ENCODE measurements around the gene FAM120A.
"Not testable (repeated sequence)": the region's sequence is repeated elsewhere in the genome, so short reads cannot be mapped to it uniquely, and the experiment has no call there.

Gene FAM120A

DNA sequence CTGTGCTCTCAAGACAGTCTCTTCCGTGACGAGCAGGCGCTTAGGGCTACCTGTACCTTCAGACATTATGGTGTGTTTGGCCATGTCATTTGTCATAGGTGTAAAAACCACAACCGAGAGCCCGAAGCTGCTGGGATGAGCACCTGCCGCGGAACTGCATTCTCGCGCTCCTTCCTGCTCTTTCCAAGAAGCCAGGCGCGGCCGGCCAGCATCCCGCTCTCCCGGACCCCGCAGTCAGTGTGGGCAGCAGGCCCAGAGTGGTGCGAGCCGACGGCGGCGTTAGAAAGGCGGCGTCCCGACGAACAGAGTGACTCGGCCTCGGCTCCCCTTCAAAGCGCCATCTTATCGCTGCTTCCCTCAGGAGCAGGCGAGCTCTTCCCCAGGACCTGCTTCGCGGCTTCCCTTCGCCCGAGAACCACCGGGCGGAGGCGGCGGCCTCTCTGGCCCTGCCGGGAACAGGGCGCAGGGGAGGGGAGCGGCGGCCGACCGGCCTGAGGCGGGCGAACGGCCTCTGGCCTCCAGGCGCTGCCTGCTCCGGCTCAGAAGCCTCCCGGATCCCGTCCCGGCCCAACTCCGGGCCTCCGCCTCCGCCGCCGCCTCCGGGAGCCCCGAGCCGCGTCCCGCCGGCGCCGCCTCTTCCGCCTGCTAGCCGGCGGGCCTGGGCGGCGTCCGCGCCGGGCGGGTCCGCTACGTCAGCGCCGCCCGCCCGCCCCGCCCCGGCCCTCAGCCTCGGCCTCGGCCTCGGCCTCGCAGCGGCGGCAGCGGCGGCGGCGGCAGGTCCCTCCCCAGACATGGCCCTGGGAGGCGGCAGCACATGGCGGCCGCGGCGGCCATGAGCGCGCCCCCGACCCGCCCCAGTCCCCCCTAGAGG is at the start of gene FAM120A:
FAM120A (plus strand) TSS at position 741 of the 871 bp plus-strand sequence. CDS start 231 bp downstream, outside the sequence.
- peak; percentile 90 for DNase-seq (ENCODE audit: low spot score)

DNA sequence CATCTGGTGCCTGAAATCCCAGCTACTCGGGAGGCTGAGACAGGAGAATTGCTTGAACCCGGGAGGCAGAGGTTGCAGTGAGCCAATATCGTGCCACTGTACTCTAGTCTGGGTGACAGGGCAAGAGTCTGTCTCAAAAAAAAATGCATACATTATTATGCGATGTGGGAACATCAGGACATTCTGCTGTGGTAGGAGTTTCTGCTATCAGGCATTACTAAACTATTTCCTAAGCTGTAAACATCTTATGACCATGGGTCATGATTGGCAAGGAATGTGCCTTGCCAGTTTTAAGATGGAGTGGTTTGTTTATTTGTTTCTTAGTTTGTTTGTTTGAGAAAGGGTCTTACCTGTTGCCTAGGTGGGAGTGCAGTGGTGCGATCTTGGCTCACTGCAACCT is 45.1 kb upstream of the FAM120A start:
- DNase-seq (ENCODE audit: low spot score): no peak

- DNase-seq (ENCODE audit: low spot score): no peak
These were observed 38.0 kb upstream of the FAM120A start for GRCh38 chr9:93413530-93413929.

- DNase-seq (ENCODE audit: low spot score): no peak
These were observed 36.3 kb upstream of the FAM120A start for GRCh38 chr9:93415176-93415690.

DNA sequence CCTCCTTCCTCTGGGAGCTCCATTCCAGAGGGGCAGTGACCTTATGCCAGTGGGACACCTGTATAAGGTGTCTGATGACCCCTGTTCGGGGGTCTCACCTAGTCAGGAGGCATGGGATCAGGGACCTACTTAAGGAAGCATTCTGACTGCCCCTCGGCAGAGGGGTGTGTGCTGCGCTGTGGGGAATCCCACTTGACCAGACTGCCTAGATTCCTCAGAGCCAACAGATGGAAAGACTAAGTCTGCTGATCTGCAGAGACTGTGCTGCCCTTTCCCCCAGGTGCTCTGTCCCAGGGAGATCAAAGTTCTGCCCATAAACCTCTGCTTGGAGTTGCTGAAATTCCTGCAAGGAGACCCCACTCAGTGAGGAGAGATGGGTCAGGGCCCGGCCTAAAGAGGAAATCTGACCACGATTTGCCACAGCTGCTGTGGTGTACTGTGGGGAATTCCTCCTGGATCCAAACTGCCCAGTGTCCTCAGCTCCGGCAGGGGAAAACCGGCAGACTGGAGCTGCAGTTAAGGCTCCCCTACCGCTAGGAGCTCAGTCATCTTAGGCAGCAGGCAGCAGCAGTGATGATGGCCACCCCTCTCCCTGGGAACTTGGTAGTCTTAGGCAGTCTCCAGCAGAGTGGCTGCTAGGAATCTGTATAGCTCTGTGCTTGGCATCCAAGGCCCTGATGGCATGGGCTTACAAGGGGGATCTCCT is 34.8 kb upstream of the FAM120A start:
- DNase-seq (ENCODE audit: low spot score): no peak

DNA sequence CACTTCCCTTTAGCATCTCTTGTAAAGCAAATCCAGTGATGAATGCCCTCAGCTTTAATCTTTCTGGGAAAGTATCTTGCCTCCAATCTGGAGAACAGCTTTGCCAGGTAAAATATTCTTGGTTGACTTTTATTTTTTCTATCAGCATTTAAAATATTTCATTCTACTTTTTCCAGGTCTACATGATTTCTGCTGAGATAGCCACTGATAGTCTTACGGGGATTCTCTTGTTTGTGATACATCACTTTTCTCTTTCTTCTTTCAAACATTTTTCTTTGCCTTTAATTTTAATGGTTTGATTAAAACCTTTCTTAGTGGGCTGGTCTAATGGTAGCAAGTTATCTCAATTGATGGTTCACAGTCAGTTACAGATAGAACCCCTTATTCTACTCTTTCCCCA is 33.9 kb upstream of the FAM120A start:
- DNase-seq (ENCODE audit: low spot score): no peak

- DNase-seq (ENCODE audit: low spot score): no peak
These were observed 32.5 kb upstream of the FAM120A start for GRCh38 chr9:93419023-93419422.

DNA sequence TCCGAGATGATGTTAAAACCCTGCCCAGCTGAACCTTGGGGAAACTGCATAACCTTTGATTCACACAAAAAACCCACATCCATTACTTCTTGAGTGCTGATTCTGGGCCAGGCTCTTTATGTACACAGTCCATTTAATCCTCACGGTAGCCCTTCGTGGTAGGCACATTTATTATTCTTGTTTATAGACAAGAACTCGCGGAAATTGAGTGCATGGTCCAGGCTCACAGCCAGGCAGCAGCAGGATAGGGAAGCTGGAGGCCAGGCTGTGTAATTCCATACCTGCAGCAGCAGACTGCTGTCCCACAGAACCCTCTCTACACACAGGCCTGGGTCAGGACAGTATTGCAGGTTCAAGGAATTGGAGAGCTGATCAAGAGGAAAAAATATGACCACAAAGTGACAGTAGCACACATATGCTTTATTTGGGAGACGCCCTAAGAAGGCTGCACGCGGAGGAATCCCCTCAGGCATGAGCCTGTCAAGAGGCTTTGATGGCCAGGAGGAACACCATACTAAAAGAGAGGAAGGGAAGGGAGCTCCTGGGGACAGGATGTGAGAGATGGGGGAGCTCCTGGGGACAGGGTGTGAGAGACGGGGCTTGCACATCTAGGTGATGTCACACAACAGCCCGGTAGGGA is 28.4 kb upstream of the FAM120A start:
- no peak for DNase-seq (ENCODE audit: low spot score)

- no peak for DNase-seq (ENCODE audit: low spot score)
These were observed 23.7 kb upstream of the FAM120A start for GRCh38 chr9:93427655-93428379.

DNA sequence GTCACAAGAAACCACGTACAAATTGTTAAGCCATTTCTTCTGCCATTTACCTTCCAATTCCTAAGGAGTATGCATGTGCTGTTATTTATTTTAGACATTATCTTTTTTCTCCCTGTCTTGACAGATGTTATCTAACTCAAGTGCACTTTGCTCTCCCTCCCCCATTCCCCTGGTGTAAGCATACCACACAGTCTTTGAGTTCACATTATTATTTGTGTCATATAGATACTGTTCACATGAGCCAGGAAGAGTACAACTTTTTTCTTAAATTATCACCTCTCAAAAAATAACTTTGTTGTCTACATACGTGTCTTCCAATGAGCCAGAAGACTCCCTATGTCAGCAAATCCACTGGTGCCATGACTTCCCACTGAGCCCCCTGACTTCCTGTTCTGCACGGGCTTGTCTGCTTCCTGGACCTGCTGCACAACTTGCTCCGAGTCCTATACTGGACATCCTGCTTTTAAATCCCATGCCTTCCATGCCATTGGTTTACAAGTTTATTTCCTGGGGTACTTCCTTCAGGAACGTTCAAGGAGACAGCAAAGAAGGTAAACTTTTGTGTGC is 19.9 kb upstream of the FAM120A start:
- no peak for DNase-seq (ENCODE audit: low spot score)

DNA sequence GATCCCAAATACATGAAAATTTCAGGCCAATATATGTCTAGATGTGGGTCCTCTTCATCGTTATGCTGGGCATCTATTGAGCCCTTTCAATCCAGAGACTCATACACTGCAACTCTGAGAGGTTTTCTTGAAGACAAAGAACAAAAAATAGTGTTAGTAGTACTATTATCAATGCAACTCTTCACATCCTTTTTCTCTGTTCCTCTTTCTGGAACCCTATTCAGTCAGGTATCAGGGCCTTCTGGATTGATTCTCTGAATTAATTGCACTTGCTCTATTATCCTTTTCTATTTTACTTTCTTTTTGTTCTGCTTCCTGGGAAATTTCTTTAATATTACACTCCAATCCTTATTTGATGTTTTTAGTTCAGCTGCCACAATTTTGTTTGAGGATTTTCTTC is 18.5 kb upstream of the FAM120A start:
- no peak for DNase-seq (ENCODE audit: low spot score)

DNA sequence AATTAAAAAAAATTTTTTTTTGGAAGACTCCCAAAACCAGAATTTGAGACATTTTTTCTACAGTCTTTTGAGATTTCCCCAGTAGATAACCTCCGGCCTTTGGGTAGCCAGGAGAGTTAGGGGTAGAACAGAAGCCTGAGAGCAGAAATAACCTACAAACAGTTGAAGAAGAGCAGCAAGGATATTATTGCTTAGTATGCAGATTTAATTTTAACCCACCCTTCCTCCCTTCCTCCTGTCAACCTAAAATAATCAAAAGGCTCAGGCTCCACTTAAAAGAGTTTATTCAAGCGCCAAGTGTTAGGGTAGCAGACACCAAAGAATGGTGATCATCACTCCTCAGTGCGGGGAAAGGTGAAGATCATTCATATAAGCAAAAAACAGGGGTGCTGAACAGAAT is 17.4 kb upstream of the FAM120A start:
- DNase-seq (ENCODE audit: low spot score): no peak

GRCh38 chr9:93435386-93435785 is 16.1 kb upstream of the FAM120A start:
- no peak for DNase-seq (ENCODE audit: low spot score)

GRCh38 chr9:93436218-93436617 is 15.3 kb upstream of the FAM120A start:
- no peak for DNase-seq (ENCODE audit: low spot score)

DNA sequence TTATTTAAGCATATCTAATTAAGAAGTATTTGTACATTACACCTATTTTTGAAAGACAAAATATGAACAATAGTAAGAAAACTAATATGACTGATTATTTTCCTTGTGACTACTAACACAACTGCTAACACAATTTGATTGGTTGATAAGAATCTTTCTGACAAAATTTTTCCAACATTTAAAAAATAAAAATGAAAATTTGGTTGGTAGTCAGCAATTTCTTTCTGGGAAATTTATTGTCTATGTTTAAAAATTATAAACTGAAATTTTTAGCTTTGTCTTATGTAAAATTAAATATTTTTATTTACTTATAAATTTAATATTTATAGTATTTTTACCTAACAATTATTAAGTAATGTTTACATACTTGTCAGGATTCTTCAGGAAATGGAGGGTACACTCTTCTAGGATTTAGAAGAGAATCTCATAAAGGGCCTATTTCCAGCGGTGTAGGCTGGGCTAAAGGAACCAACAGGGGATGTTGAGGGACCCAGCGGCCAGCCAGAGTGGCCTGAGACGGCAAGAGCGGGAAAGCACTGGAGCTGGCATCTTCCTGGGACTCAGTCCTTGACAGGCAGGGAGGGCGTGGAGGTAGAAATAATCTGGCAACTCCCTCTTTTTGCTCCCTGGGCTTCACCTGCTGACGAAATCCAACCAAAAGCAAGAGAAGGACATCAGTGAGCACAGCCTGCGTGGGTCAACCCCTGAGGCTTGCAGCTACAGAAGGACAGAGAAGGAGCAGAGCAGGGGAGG is 14.7 kb upstream of the FAM120A start:
- DNase-seq (ENCODE audit: low spot score): no peak

GRCh38 chr9:93437996-93438395 is 13.5 kb upstream of the FAM120A start:
- DNase-seq (ENCODE audit: low spot score): no peak

GRCh38 chr9:93439301-93439700 is 12.2 kb upstream of the FAM120A start:
- DNase-seq (ENCODE audit: low spot score): not testable (repeated sequence)

GRCh38 chr9:93440896-93441580 is 10.4 kb upstream of the FAM120A start:
- no peak for DNase-seq (ENCODE audit: low spot score)

- no peak for DNase-seq (ENCODE audit: low spot score)
These were observed 5.4 kb upstream of the FAM120A start for GRCh38 chr9:93446073-93446472.

- no peak for DNase-seq (ENCODE audit: low spot score)
These were observed 3.8 kb upstream of the FAM120A start for GRCh38 chr9:93447655-93448054.
